WTC11 (cell line): ENCODE measurements around the gene C11orf52. TPM values are rescaled to one million over a fixed set of nuclear protein-coding genes. Genes with fewer than 3 reads are reported as not detected.

Source experiments
- ATAC-seq: fragments of 200-7000 bp; cut with Tn5 transposase; 2 replicates; pipeline ENCODE4 v1.10.0; 2021; ENCODE audit warnings: mild to moderate bottlenecking, moderate library complexity
- CTCF ChIA-PET: fragments of 300-600 bp; sonication (Branson Sonifier 250); formaldehyde crosslinking; loops from one replicate; lab custom pipeline; 2021; ENCODE audit warnings: antibody characterized with exemption; lab: Charles Lee
- POLR2A ChIA-PET: fragments of 350-600 bp; sonication (Branson Sonifier 250); formaldehyde crosslinking; loops from one replicate; lab custom pipeline; 2021; ENCODE audit warnings: antibody characterized with exemption; lab: Charles Lee
- DNase-seq: peaks from one replicate; pipeline ENCODE4 v3.0.0; 2021; ENCODE audit warnings: low spot score
- H3K27ac Mint-ChIP-seq: 2 replicates; pipeline ENCODE4 v1.8.0; 2021; ENCODE audit warnings: mixed read lengths
- H3K27me3 Mint-ChIP-seq: 2 replicates; pipeline ENCODE4 v1.8.0; 2021; ENCODE audit warnings: low read depth, mild to moderate bottlenecking, moderate library complexity, mixed read lengths
- H3K36me3 Mint-ChIP-seq: 2 replicates; pipeline ENCODE4 v1.8.0; 2021; ENCODE audit warnings: mixed read lengths
- H3K4me1 Mint-ChIP-seq: 2 replicates; pipeline ENCODE4 v1.8.0; 2022; ENCODE audit warnings: mixed read lengths
- H3K4me3 Mint-ChIP-seq: 2 replicates; pipeline ENCODE4 v1.8.0; 2021; ENCODE audit warnings: mild to moderate bottlenecking, moderate library complexity, mixed read lengths
- H3K9me3 Mint-ChIP-seq: 2 replicates; pipeline ENCODE4 v1.8.0; 2021; ENCODE audit warnings: mixed read lengths
- AFF4 ChIP-seq: sonication (generic); formaldehyde crosslinking; IDR thresholded peaks from 2 replicates; pipeline ENCODE4 v1.8.1; 2023; ENCODE audit warnings: mild to moderate bottlenecking, missing genetic modification reagents, borderline replicate concordance
- CREB1 ChIP-seq: sonication (generic); formaldehyde crosslinking; IDR thresholded peaks from 2 replicates; pipeline ENCODE4 v1.8.0; 2023; ENCODE audit warnings: mild to moderate bottlenecking, missing genetic modification reagents
- ESRRA ChIP-seq: sonication (generic); formaldehyde crosslinking; IDR thresholded peaks from 2 replicates; pipeline ENCODE4 v1.8.1; 2022; ENCODE audit warnings: mild to moderate bottlenecking, missing genetic modification reagents, borderline replicate concordance
- FOXJ3 ChIP-seq: sonication (generic); formaldehyde crosslinking; IDR thresholded peaks from 2 replicates; pipeline ENCODE4 v1.9.0; 2021; ENCODE audit warnings: missing genetic modification reagents, mild to moderate bottlenecking, borderline replicate concordance
- FOXK1 ChIP-seq: sonication (generic); formaldehyde crosslinking; IDR thresholded peaks from 2 replicates; pipeline ENCODE4 v1.8.0; 2022; ENCODE audit warnings: mild to moderate bottlenecking, moderate library complexity, missing genetic modification reagents
- FOXP4 ChIP-seq: sonication (generic); formaldehyde crosslinking; IDR thresholded peaks from 2 replicates; pipeline ENCODE4 v1.8.0; 2022; ENCODE audit warnings: mild to moderate bottlenecking, missing genetic modification reagents
- IRF2 ChIP-seq: sonication (generic); formaldehyde crosslinking; IDR thresholded peaks from 2 replicates; pipeline ENCODE4 v1.8.0; 2022; ENCODE audit warnings: low read depth, missing genetic modification reagents, borderline replicate concordance
- JUN ChIP-seq: sonication (generic); formaldehyde crosslinking; IDR thresholded peaks from 2 replicates; pipeline ENCODE4 v1.8.0; 2023; ENCODE audit warnings: mild to moderate bottlenecking, missing genetic modification reagents
- MAX ChIP-seq: sonication (generic); formaldehyde crosslinking; IDR thresholded peaks from 2 replicates; pipeline ENCODE4 v1.8.0; 2022; ENCODE audit warnings: mild to moderate bottlenecking, missing genetic modification reagents
- NFE2L1 ChIP-seq: sonication (generic); formaldehyde crosslinking; IDR thresholded peaks from 2 replicates; pipeline ENCODE4 v1.8.1; 2023; ENCODE audit warnings: missing genetic modification reagents
- PREB ChIP-seq: sonication (generic); formaldehyde crosslinking; IDR thresholded peaks from 2 replicates; pipeline ENCODE4 v1.8.1; 2022; ENCODE audit warnings: mild to moderate bottlenecking, missing genetic modification reagents, moderate library complexity, borderline replicate concordance
- PRRX2 ChIP-seq: fragments of 250-450 bp; sonication (Bioruptor Pico); IDR thresholded peaks from 2 replicates; pipeline ENCODE4 v1.8.0; 2021; ENCODE audit warnings: mild to moderate bottlenecking
- TCF7 ChIP-seq: sonication (generic); formaldehyde crosslinking; IDR thresholded peaks from 2 replicates; pipeline ENCODE4 v1.8.0; 2022; ENCODE audit warnings: mild to moderate bottlenecking, low read depth, missing genetic modification reagents, moderate library complexity
- ZBTB43 ChIP-seq: sonication (generic); formaldehyde crosslinking; IDR thresholded peaks from 2 replicates; pipeline ENCODE4 v1.8.1; 2023; ENCODE audit warnings: mild to moderate bottlenecking, missing genetic modification reagents
- ZNF121 ChIP-seq: sonication (generic); formaldehyde crosslinking; IDR thresholded peaks from 2 replicates; pipeline ENCODE4 v1.8.0; 2023; ENCODE audit warnings: missing genetic modification reagents
- ZNF232 ChIP-seq: sonication (generic); formaldehyde crosslinking; IDR thresholded peaks from 2 replicates; pipeline ENCODE4 v1.8.0; 2022; ENCODE audit warnings: mild to moderate bottlenecking, missing genetic modification reagents
- ZNF396 ChIP-seq: fragments of 250-450 bp; sonication (Bioruptor Pico); IDR thresholded peaks from 2 replicates; pipeline ENCODE4 v1.8.0; 2021; ENCODE audit warnings: mild to moderate bottlenecking, moderate library complexity, borderline replicate concordance
- total RNA-seq: library from RNA; stranded (reverse); gene quantifications from 3 replicates; pipeline ENCODE4 v1.2.3, GENCODE V29; 2021

C11orf52 gene
- total RNA-seq, 1 experiment from 2014 or later, result 2.1 TPM

- no peak overlapping the region for H3K4me3 Mint-ChIP-seq
- TF ChIP-seq FOXP4 (CRISPR knock-in tag), result no peak
- TF ChIP-seq ZBTB43 (CRISPR knock-in tag), result no peak
- TF ChIP-seq ESRRA (CRISPR knock-in tag), result no peak
- no peak for TF ChIP-seq ZNF121
- no peak for TF ChIP-seq TCF7
- no peak for TF ChIP-seq PREB (CRISPR knock-in tag)
- no peak for TF ChIP-seq IRF2 (CRISPR knock-in tag)
- TF ChIP-seq JUN (CRISPR knock-in tag), result no peak
- TF ChIP-seq CREB1 (CRISPR knock-in tag), result no peak
- TF ChIP-seq NFE2L1 (CRISPR knock-in tag), result no peak
- no peak for TF ChIP-seq ZNF232 (CRISPR knock-in tag)
- no peak for TF ChIP-seq PRRX2 (CRISPR knock-in tag)
- TF ChIP-seq FOXK1 (CRISPR knock-in tag), result no peak
- TF ChIP-seq MAX (CRISPR knock-in tag), result no peak
- no peak for TF ChIP-seq FOXJ3 (CRISPR knock-in tag)
- no peak for TF ChIP-seq AFF4 (CRISPR knock-in tag)
- TF ChIP-seq ZNF396 (CRISPR knock-in tag), result no peak
- TF ChIP-seq, all 79 proteins: peak for 0
- peaks cover 7% of the 10 kb centered on the region; the same call in 1 of the 2 replicates for H3K4me1 Mint-ChIP-seq
- no peak for ATAC-seq
- ChIA-PET POLR2A (no interaction called here), CTCF (interaction anchor here (0.8 kb wide), 1 partner anchor 32 kb away, joined by 3 read pairs; no protein-coding TSS in a partner anchor)
- peaks cover 21% of the 10 kb centered on the region for H3K36me3 Mint-ChIP-seq
- H3K27me3 Mint-ChIP-seq, result no peaks in the 10 kb centered on the region; the same call in 1 of the 2 replicates
- DNase-seq, result no peak
- no peak overlapping the region for H3K27ac Mint-ChIP-seq
- H3K9me3 Mint-ChIP-seq, result peaks cover 15% of the 10 kb centered on the region
Observed at GRCh38 chr11:111949519-111950426, 31.1 kb downstream of the C11orf52 start.
